GM21786 (cell line): ENCODE measurements around the gene OR2AP1.
"Not testable (repeated sequence)": the region's sequence is repeated elsewhere in the genome, so short reads cannot be mapped to it uniquely, and the experiment has no call there.

Source experiments
- ATAC-seq: cut with Tn5 transposase; IDR thresholded peaks from one replicate; pipeline ENCODE4 v1.9.1; 2021; ENCODE audit not compliant: unreplicated experiment

OR2AP1 gene

DNA sequence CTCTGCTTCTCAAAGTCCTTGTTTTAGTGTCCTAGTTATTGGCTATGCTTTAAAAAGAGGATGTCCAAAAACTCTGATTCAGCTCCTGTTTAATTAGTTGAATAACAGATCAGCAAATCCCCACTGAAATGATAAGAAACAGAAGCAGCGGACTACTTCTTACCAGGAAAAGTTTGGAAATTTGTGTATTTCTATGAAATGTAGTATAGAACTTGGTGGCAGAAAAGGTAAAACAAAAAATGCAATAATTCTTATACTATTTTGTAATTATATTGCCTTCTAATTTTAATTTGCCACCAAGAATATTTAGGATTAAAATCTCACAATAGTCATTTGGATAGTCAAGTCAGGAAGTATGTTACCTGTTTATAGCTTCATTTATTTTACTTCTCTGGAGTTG is at the start of gene OR2AP1:
OR2AP1 (plus strand) TSS at position 301 of the 400 bp plus-strand sequence. CDS start 1,947 bp downstream, outside the sequence.
- ATAC-seq = no peak

DNA sequence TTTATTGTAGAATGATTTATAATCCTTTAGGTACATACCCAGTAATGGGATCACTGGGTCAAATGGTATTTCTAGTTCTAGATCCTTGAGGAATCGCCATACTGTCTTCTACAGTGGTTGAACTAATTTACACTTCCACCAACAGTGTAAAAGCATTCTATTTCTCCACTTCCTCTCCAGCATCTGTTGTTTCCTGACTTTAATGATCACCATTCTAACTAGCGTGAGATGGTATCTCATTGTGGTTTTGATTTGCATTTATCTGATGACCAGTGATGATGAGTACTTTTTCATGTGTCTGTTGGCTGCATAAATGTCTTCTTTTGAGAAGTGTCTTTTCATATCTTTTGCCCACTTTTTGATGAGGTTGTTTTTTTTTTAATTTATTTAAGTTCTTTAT is 24.0 kb upstream of the OR2AP1 start:
- not testable (repeated sequence) for ATAC-seq

DNA sequence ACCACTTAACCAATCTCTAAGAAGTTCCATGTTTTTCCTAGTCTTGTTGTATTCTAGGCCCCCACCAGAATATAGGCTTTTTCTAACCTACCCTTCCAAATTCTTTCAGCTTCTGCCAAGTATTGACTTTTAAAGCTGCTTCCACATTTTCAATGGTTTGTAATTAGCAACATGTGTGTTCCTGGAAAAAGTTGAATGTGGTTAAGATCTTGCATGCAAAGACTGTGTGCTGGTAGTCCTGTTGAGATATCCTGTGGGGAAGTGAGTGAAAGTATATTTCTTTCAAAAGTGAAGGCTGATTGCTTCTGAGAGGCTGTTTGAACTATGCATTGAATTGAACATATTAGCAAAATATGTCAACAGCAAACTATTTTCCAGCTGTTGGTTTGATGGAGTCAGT is 23.5 kb upstream of the OR2AP1 start:
- no peak for ATAC-seq

DNA sequence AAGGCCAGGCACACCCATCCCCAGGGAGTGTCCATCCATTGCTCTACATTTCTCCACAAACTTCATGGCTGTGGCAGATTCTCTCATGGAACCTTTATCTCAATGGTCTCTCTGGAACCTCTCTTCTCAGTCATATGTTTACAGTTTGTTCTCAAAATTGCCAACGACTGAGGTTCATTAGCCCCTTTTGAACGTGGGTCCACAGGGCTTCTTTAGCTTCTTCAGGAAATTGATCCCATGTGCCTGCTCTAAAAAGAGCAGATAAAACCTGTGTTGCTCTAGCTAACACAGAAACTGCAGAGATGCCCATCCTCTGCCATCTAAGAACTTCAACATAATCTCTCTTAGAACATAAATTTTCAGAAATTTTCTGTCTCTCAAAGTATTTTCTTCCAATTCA is 23.0 kb upstream of the OR2AP1 start, which contains the start of gene OR6C4:
OR6C4 (plus strand) TSS at position 301 of the 400 bp plus-strand sequence. CDS start 1,625 bp downstream, outside the sequence.
- ATAC-seq = no peak

DNA sequence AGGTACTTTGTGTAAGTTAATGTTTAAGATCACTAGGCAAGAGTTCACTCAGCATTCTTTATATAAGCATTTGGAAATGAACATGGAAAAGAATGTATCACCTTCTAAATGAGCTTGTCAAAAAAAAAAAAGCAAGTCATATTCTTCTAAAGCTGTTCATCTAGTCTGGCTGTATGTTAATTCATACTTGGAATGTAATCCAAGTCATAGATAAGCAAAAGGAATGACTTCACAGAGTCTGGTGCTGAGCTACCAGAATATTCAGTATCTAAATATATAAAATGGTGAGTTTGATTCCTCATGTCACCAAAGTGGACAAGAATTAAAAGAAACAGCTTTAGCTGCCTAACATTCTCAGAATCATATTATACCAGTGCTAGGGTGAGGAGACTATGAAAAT is 18.0 kb upstream of the OR2AP1 start:
- no peak for ATAC-seq

DNA sequence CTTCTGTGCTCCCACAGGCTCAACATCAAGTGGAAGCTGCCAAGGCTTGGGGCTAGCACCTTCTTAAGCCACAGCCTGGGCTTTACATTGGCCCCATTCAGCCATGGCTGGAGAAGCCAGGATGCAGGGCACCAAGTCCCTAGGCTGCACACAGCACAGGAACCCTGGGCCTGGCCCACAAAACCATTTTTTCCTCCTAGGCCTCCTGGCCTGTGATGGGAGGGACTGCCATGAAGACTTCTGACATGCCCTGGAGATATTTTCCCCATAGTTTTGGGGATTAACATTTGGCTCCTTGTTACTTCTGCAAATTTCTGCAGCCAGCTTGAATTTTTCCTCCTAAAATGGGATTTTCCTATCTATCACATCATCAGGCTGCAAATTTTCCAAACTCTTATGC is 2.2 kb upstream of the OR2AP1 start:
- ATAC-seq = not testable (repeated sequence)

DNA sequence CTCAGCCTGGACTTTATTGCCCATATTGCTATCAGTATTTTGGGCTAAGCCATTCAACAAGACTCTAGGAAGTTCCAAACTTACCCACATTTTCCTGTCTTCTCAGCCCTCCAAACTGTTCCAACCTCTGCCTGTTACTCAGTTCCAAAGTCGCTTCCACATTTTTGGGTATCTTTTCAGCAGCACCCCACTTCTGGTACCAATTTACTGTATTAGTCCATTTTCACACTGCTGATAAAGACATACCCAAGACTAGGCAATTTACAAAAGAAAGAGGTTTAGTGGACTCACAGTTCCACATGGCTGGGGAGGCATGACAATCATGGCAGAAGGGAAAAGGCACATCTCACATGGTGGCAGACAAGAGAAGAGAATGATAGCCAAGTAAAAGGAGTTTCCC is 1.6 kb upstream of the OR2AP1 start:
- not testable (repeated sequence) for ATAC-seq

DNA sequence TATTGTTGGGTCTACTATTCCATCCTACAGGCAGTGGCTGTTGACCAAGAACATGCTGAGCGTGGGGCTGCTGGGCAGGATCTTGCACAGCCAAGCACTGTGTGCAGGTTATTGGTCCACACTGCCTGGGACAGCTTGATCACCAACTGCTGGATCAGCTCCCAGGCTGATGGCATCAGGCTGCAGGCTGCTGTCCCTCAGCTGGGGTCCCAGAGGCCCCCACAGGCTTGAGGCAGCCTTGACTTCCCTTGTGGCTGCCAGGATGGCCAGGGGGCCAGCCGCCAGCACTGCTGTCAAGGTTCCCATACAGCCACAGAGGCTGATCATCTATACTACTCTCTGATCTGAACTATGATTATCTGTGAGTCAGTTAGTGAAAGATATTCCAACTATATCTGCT is 9.8 kb downstream of the OR2AP1 start:
- no peak for ATAC-seq

DNA sequence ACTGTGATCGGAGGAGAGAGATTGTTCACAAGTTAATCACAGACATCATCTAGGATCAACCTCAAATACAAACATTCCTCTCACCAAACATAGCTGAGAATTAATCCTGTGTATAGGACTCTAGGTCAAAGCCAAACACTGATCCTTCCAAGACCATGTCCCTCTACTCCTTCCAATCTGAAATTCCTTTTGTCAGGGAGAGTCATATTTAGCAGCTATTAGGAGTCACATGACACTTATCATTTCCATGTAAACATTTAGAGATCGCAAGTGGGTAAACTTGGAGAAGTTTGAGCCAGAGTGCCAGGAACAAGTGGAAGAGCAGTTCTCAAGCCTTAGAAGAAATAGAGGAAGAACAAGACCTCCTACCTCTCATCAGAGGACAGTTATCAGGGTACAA is 13.5 kb downstream of the OR2AP1 start:
- no peak for ATAC-seq

DNA sequence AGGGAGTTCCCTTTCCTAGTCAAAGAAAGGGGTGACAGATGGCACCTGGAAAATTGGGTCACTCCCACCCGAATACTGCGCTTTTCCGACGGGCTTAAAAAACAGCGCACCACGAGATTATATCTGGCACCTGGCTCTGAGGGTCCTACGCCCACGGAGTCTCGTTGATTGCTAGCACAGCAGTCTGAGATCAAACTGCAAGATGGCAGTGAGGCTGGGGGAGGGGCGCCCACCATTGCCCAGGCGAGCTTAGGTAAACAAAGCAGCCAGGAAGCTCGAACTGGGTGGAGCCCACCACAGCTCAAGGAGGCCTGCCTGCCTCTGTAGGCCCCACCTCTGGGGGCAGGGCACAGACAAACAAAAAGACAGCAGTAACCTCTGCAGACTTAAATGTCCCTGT is 17.9 kb downstream of the OR2AP1 start:
- not testable (repeated sequence) for ATAC-seq

DNA sequence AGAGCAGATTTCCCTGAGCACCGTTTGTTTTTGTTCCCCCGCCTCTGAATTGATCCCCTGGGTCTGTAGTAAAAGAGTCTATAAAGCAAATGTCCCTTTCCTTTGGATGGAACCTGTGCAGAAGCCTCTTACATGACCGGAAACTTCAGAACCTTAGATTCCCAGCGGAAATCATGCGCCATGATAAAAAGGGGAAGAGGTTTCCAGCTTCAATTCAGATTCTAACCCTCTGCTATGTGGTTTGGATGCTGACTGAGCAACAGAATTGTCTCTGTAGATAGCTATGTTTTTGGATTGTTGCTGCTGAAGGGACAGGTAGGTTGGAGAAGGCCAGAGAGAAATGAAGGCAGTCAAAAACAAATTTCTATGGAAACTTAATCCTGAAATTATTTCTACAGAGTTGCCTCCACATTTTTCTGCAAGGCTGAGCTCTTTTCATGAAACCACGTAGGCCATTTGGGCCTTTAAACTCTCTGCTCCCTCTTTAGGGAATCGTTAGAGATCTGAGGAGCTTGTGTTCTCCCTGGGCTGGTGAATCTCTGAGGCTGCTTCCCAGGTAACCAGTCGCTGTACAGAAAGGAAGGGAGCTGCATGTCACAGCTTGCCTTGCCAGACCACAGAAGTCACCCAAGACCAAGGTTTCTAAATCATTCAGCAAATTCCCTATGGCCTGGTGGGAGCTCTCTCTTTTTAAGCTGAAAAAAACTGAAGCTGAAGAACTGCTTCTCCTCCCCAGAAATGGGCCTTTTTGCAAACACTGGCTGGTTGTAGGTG is 35.7 kb downstream of the OR2AP1 start:
- no peak for ATAC-seq

DNA sequence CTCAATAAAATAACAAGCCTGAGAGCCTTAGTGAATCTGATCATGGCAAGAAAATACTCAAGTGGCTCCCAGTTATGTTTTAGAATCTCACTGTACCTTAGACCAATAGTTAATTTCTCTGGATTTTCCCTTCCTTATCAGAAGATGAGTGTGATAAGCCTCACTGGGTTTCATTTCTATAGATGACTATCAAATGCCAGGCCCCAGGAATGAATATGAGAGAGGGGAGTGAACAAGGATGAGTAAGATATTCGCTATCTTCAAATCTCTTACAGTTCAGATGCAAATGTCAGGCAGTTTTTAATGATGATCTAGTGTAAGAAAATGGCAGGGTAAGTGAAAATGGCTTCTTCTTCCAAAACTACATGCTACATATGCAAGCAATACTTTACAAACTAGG is 38.3 kb downstream of the OR2AP1 start:
- ATAC-seq = no peak

DNA sequence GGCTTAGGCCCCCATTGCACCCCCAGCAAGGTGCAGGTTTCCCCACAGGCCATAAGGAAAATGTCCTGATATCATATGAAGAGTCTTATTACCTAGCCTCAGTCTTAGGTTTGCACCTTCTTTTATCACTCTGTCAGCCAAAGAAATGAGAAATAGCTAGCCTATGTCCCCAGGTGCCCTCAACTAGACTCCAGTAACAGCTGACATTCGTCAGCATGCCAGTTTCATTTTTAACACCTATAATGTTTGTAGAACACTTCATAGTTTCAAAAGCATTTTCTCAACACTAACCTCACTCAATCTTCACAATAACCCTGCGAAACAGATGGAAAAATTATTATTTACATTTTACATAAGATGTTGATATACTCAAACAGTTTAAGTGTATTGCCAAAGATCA is 40.4 kb downstream of the OR2AP1 start:
- no peak for ATAC-seq

DNA sequence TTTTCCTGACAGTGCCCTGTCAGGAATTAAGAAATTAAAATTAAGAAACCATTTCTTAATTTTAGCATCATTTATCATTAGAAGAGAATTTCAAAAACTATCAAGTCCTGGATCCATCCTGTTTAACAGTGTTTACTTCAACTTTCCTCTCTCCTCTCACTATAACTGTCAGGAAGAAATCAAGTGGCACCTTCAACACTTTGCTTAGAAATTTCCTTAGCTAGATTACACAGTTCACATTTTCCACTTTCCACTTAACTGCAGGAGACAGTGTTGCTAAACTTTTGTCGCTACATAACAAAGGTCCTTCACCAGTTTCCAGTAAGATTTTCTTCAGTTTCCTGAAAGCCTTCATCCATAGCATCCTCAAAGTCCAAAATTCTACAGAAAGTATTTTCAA is 42.5 kb downstream of the OR2AP1 start:
- ATAC-seq = no peak

DNA sequence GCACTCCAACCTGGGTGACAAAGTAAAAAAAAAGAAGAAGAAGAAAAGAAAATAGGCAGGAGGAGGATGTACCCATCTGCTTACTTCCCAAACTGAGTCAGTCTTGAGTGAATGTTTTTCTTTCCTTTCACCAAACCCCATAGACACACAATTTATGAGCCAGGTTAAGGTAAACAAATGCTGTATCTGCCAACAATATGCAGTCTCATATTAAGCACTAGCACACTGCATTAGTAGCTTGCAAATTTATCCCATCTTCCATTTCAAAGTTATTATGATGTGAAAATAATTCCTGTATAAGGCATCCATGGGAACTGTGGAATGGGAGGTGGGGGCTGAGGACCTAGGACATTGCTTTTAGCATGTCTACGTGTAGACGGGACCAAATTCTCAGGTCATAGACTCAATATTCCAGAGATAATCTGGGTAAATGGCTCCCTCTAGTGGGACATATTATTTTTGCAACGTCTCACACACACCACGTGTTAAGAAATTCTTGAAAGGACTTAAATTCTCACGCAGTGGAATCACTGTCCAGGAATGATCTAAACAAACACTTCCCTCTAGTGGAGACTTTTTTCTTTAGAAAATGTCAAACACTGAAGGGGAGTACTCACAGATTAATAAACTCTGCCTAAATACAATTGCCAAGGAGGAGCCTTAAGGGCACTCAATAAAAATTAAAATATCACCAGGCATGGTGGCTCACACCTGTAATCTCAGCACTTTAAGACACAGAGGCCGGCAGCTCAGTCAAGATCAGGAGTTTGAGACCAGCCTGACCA is 47.3 kb downstream of the OR2AP1 start:
- ATAC-seq = peak; percentile 85

DNA sequence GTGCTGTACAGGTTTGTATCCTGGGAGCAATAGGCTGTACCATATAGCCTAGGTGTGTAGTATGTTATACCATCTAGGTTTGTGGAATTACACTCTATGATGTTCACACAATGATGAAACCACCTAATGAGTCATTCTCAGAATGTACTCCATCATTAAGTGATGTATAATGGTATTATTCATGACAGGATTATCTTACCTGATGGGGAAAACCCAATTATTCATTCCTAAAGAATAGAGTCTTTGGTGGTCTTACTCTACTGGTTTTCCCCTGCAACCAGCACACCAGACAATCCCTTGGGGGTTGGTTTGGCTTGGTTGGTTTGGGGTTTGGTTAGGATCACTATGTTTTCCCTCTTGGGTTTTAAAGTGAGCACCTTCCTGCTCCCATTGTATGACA is 51.8 kb downstream of the OR2AP1 start:
- no peak for ATAC-seq
